ENCODE measurements around the gene SLC1A1. TPM values are rescaled to one million over a fixed set of nuclear protein-coding genes. Genes with fewer than 3 reads are reported as not detected.

SLC1A1 gene
- total RNA-seq, 2 donors from 2014 or later, result 2.6 to 5.2 TPM

DNA sequence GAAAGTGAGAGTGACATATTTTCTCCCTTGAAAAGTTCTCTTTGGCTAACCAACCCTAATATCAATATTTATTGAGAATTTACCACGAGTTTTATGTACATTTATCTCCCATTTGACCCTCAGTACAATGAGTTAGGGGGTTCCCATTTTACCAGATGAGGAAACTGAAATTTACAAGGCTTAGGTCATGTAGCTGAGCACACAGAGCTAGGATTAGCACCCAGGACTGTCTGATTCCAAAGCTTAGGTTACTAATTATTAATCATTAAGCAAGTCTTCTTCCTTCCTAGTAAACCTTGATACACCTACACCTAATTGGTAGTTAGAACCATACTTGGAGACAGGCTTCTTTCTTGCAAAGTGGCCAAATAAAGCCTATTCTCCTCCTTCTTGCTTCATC lies 12.2 kb downstream of the SLC1A1 start:
- Histone ChIP-seq H3K9me3 (no peaks in the 10 kb centered on the region), H3K27ac (no peak overlapping the region), H3K27me3 (no peaks in the 10 kb centered on the region), H3K4me1 (peaks cover under 1% of the 10 kb centered on the region), H3K36me3 (replicated peaks in 1 of 2; ENCODE audit: insufficient read depth in 1 of 2, low read depth in 2 of 2) (no peaks in the 10 kb centered on the region), H3K4me3 (no peak overlapping the region)
- TF ChIP-seq POLR2A (IDR thresholded peaks at IDR 0.05), result no peak
- TF ChIP-seq, protein P1, sequence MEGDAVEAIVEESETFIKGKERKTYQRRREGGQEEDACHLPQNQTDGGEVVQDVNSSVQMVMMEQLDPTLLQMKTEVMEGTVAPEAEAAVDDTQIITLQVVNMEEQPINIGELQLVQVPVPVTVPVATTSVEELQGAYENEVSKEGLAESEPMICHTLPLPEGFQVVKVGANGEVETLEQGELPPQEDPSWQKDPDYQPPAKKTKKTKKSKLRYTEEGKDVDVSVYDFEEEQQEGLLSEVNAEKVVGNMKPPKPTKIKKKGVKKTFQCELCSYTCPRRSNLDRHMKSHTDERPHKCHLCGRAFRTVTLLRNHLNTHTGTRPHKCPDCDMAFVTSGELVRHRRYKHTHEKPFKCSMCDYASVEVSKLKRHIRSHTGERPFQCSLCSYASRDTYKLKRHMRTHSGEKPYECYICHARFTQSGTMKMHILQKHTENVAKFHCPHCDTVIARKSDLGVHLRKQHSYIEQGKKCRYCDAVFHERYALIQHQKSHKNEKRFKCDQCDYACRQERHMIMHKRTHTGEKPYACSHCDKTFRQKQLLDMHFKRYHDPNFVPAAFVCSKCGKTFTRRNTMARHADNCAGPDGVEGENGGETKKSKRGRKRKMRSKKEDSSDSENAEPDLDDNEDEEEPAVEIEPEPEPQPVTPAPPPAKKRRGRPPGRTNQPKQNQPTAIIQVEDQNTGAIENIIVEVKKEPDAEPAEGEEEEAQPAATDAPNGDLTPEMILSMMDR (IDR thresholded peaks at IDR 0.05), result no peak
- intact Hi-C loops (cut with DNase I), result no loop called here
- DNase-seq, result no peak
- ATAC-seq, result no peak
- WGBS, 2 donors, result 69 to 78% methylated on average over 1 of the region's 1 CpG

DNA sequence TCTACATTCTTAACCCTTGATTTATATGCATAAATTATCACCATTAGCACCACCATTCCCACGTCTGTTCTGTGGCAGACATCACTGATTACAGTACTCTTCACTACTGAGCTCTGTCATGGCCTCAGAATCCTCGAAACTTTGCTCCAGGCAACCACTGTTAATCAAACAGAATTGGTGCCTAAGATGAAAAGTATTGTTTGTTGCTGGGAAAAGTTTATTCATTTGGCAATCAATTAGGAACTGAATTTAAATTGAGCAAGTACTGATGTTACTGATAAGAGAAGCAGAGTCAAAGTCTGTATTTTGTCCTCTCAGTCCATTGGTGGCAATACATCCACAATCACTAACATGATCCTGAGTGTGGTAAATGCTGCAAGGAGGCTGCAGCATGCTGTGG lies 12.8 kb downstream of the SLC1A1 start:
- intact Hi-C loops (cut with DNase I), result no loop called here
- TF ChIP-seq, protein P1 (IDR thresholded peaks at IDR 0.05), result no peak
- TF ChIP-seq POLR2A (IDR thresholded peaks at IDR 0.05), result no peak
- H3K9me3 ChIP-seq, result no peaks in the 10 kb centered on the region
- H3K4me3 ChIP-seq, result no peak overlapping the region
- DNase-seq (no peak), ATAC-seq (no peak)
- H3K36me3 ChIP-seq (replicated peaks in 1 of 2; ENCODE audit: insufficient read depth in 1 of 2, low read depth in 2 of 2), result no peaks in the 10 kb centered on the region
- H3K27ac ChIP-seq, result no peak overlapping the region
- no peaks in the 10 kb centered on the region for H3K27me3 ChIP-seq
- H3K4me1 ChIP-seq, result peaks cover 8% of the 10 kb centered on the region
- 68 to 75% methylated on average over 2 of the region's 2 CpGs for WGBS, 2 donors

DNA sequence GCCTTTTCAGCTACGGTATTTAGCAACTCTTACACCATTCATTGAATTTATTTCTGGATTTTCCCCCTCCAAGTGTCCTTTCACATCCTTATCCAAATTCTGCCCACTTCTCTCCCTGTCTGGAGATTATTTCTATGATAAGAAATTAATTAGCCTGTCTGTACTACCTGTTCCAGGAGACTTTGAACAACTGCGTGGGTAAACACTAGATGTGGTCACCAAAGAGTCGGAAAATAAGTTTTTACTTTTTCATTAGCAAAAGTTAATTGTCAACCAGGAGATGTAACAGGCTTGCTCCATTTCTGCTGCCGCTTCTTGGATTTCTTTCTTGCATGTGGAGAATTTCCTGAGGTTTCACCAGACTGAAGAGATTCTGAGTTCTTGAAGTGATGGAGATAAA lies 14.0 kb downstream of the SLC1A1 start:
- DNase-seq (no peak), ATAC-seq (no peak)
- H3K4me3 ChIP-seq, result no peak overlapping the region
- H3K36me3 ChIP-seq (replicated peaks in 1 of 2; ENCODE audit: insufficient read depth in 1 of 2, low read depth in 2 of 2), result no peaks in the 10 kb centered on the region
- TF ChIP-seq POLR2A (IDR thresholded peaks at IDR 0.05), result no peak
- TF ChIP-seq, protein P1 (IDR thresholded peaks at IDR 0.05), result no peak
- H3K27ac ChIP-seq, result no peak overlapping the region
- intact Hi-C loops (cut with DNase I), result no loop called here
- H3K4me1 ChIP-seq, result peaks cover 13% of the 10 kb centered on the region
- no peaks in the 10 kb centered on the region for H3K9me3 ChIP-seq
- 68 to 78% methylated on average over 4 of the region's 4 CpGs for WGBS, 2 donors
- no peaks in the 10 kb centered on the region for H3K27me3 ChIP-seq

DNA sequence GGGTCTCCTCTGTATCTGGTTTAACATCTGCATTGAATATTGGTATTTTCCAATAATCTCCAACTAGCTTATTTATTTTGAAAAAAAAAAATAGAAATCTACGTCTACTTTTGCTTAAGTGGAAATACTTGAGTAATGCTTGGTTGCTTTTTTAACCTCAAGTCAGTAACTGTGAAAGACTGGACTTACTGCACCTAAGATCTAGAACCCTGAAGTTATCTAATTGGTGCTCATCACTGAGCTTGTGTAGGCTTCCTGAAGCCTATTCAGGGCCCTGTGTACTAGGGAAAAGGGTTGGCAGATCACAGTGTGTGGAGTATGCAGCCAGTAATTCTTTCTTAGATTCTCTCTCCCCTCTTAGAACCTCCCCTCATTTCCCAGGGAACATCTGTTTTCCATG lies 16.2 kb downstream of the SLC1A1 start:
- H3K27me3 ChIP-seq, result no peaks in the 10 kb centered on the region
- H3K4me3 ChIP-seq, result no peak overlapping the region
- H3K27ac ChIP-seq, result no peak overlapping the region
- TF ChIP-seq, protein P1 (IDR thresholded peaks at IDR 0.05), result no peak
- no peak for TF ChIP-seq POLR2A (IDR thresholded peaks at IDR 0.05)
- H3K4me1 ChIP-seq, result peaks cover 21% of the 10 kb centered on the region
- no peak for DNase-seq
- H3K36me3 ChIP-seq (replicated peaks in 1 of 2; ENCODE audit: insufficient read depth in 1 of 2, low read depth in 2 of 2), result no peaks in the 10 kb centered on the region
- WGBS, 2 donors, result 85 to 94% methylated on average over 1 of the region's 1 CpG
- intact Hi-C loops (cut with DNase I), result no loop called here
- no peaks in the 10 kb centered on the region for H3K9me3 ChIP-seq
- ATAC-seq, result no peak

DNA sequence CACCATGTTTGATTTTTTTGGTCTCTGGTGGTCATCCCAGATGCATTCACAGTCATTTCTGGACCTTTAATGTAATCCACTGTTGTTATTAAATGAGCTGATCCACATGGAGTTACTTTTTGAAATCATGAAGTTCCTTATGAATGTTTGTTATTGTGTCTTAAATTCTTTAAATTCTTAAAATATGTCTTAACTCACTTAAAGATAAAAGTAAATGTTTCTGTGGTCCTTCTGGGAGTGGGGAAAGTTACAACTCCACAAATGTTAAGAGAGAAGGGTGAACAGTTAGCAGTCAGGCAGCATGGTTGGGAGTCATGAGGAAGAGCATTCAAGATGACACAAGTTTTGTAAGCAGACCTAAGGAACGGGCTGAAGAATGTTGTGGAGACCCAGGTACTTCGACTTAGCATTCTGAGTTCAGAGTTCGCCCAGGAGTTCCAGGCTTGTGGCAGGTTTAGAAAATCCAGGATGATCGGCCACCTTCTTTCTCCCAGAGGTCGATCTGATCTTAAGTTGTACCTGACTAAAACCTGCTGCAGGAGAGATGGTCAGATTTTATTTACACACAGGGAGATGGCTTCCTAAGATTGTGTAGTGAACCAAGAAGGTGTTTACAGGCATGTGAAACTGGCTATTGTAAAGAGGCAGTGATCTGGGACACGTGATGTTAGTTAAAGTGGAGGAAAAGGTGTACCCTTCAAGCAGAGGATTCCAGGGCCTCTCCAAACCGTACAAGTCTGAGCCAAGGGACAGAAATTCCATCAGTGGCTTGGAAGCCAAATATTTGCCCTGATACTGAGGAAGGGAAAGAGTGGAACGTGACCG lies 17.2 kb downstream of the SLC1A1 start:
- Histone ChIP-seq H3K27me3 (no peaks in the 10 kb centered on the region), H3K4me1 (peaks cover 21% of the 10 kb centered on the region), H3K36me3 (replicated peaks in 1 of 2; ENCODE audit: insufficient read depth in 1 of 2, low read depth in 2 of 2) (no peaks in the 10 kb centered on the region), H3K27ac (no peak overlapping the region), H3K4me3 (no peak overlapping the region), H3K9me3 (no peaks in the 10 kb centered on the region)
- DNase-seq (no peak), ATAC-seq (no peak)
- intact Hi-C loops (cut with DNase I), result no loop called here
- no peak for TF ChIP-seq POLR2A (IDR thresholded peaks at IDR 0.05)
- TF ChIP-seq, protein P1 (IDR thresholded peaks at IDR 0.05), result no peak
- WGBS, 2 donors, result 54% methylated on average over 9 of the region's 9 CpGs
